WERI-Rb-1 (cell line): ENCODE results near the gene COBL.

ENCODE experiments used
- DNase-seq: peaks from one replicate; pipeline ENCODE4 v3.0.0-alpha.2; 2020
- H3K27ac ChIP-seq: fragments of 250-450 bp; sonication (Bioruptor Pico); 2 replicates; pipeline ENCODE4 v1.5.1; 2020; ENCODE audit warnings: mild to moderate bottlenecking, moderate library complexity
- H3K27me3 ChIP-seq: fragments of 250-450 bp; sonication (Bioruptor Pico); 2 replicates; pipeline ENCODE4 v1.5.1; 2021; ENCODE audit warnings: mild to moderate bottlenecking, low read depth, moderate library complexity; ENCODE audit not compliant: insufficient read depth, severe bottlenecking
- H3K36me3 ChIP-seq: fragments of 250-450 bp; sonication (Bioruptor Pico); 2 replicates; pipeline ENCODE4 v1.5.1; 2020; ENCODE audit warnings: mild to moderate bottlenecking, moderate library complexity
- H3K4me3 ChIP-seq: 2 replicates; pipeline ENCODE4 v1.5.1; 2011; ENCODE audit warnings: low read depth, mild to moderate bottlenecking, control low read depth, low read length
- H3K9me3 ChIP-seq: fragments of 250-450 bp; sonication (Bioruptor Pico); 2 replicates; pipeline ENCODE4 v1.5.1; 2021; ENCODE audit warnings: mild to moderate bottlenecking, moderate library complexity; ENCODE audit not compliant: severe bottlenecking
- CTCF ChIP-seq: IDR thresholded peaks from 2 replicates; pipeline ENCODE4 v1.5.1; 2011; ENCODE audit warnings: low read depth, mild to moderate bottlenecking, control low read depth, inconsistent platforms, low read length

COBL gene

GRCh38 chr7:51250512-51250911, 66.1 kb downstream of the COBL start:
- H3K36me3 ChIP-seq: no peaks in the 10 kb centered on the region
- no peak overlapping the region for H3K27ac ChIP-seq
- no peak for DNase-seq
- no peaks in the 10 kb centered on the region for H3K9me3 ChIP-seq
- H3K27me3 ChIP-seq: no peaks in the 10 kb centered on the region
- H3K4me3 ChIP-seq: no peak overlapping the region
- TF ChIP-seq CTCF: no peak

- TF ChIP-seq CTCF: no peak
- DNase-seq: no peak
- H3K27me3 ChIP-seq: no peaks in the 10 kb centered on the region
- no peaks in the 10 kb centered on the region for H3K9me3 ChIP-seq
- H3K36me3 ChIP-seq: no peaks in the 10 kb centered on the region
- H3K4me3 ChIP-seq: no peak overlapping the region
- no peak overlapping the region for H3K27ac ChIP-seq
Observed at GRCh38 chr7:51249991-51250390, 66.6 kb downstream of the COBL start.

GRCh38 chr7:51249187-51249945, 67.2 kb downstream of the COBL start:
- DNase-seq: no peak
- Histone ChIP-seq H3K27me3 (no peaks in the 10 kb centered on the region), H3K27ac (no peak overlapping the region), H3K36me3 (no peaks in the 10 kb centered on the region), H3K9me3 (no peaks in the 10 kb centered on the region), H3K4me3 (no peak overlapping the region)
- no peak for TF ChIP-seq CTCF

GRCh38 chr7:51246258-51247245, 70.1 kb downstream of the COBL start:
- H3K4me3 ChIP-seq: no peak overlapping the region
- H3K27ac ChIP-seq: no peak overlapping the region
- no peaks in the 10 kb centered on the region for H3K36me3 ChIP-seq
- no peak for DNase-seq
- no peaks in the 10 kb centered on the region for H3K27me3 ChIP-seq
- TF ChIP-seq CTCF: no peak
- H3K9me3 ChIP-seq: no peaks in the 10 kb centered on the region

GRCh38 chr7:51244885-51245284, 71.7 kb downstream of the COBL start:
- Histone ChIP-seq H3K9me3 (no peaks in the 10 kb centered on the region), H3K36me3 (no peaks in the 10 kb centered on the region), H3K4me3 (no peak overlapping the region), H3K27me3 (no peaks in the 10 kb centered on the region), H3K27ac (no peak overlapping the region)
- DNase-seq: no peak
- TF ChIP-seq CTCF: no peak
